Colon (tissue), 2 donors: Measurements from ENCODE around the gene ZNF200.

ENCODE experiments used
- FAIRE-seq: peaks from 2 replicates; lab custom pipeline; 2012; peaks lifted over from hg19 to GRCh38; lab: Jason Lieb, UNC
- donor health status: control.
- donor health status: control.

ZNF200 gene

GRCh38 chr16:3173892-3174617, 60.9 kb downstream of the ZNF200 start:
- FAIRE-seq = no peak
